ENCODE measurements around the gene MMP12.

Gene MMP12

DNA sequence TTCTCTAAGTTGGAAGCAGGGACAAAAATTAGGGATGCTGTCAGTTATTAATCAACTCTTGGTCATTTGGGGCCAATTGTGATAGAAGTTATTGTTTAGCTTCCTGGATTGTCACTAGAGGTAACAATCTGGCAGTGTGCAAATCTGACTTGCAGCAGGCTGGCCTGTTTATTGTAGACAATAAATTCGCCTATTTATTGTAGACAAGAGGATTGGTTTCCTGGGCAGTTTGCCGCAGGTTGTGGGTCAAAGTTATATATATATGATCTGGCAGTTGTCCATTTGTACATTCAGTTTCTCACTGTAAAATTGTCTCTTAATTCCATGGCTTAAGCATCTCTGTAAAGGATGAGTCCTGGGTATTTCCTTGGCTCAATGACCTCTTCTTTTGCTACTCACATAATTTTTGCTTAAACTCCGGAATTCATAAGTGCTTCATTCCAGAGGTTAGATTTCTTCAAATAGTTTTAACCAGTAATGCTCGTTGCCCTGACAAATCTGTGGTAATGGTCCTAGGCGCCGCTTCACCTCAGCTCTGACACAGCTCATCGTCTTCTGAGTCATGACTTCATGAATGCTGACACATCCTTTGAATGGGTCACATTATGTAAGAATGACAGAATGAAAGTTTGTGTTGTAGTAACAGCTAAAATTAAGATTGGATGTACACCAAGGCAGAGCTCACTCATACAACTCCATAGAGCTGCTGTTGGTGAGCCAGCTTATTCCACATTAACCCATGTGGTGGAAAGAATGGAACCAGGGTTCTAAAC is 23.6 kb downstream of the MMP12 start:
- DNase-seq (ENCODE audit: low spot score), result no peak

DNA sequence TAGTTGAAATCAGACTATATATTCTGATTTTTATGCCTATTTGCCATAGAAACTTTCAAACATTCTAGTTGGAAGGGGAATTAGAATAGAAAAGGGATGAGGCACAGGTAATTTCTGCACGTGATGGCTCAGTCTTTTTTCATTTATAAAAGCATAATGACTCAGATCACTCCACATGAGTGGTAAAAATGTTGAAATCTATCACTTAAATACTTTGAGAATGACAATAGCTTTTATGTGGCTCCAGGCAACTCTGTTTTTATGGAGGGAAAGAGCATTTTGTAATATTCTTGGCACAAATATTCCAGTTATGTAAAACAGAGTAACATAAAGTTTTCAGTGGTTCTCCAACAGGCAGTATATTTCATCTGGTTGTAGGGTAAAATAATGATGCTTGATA is 25.5 kb downstream of the MMP12 start:
- DNase-seq (ENCODE audit: low spot score), result no peak

DNA sequence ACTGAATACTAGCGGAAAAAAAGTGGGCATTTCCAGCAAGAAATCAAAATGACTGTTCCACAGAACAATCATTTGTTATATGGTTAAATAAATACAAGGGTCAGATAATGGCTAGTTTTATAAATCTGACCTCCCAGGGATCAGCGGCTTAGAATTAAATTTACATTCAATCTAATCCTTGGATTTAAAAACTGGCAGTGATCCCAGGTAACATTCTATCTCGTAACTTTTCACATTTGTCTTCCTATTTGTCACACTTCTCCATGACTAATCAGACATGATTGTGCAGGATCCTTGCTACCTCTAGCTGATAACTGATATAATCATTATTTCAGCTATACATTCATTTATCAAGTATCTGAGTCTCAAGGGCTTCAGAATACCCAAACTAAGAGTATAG is 28.5 kb downstream of the MMP12 start:
- no peak for DNase-seq (ENCODE audit: low spot score)

DNA sequence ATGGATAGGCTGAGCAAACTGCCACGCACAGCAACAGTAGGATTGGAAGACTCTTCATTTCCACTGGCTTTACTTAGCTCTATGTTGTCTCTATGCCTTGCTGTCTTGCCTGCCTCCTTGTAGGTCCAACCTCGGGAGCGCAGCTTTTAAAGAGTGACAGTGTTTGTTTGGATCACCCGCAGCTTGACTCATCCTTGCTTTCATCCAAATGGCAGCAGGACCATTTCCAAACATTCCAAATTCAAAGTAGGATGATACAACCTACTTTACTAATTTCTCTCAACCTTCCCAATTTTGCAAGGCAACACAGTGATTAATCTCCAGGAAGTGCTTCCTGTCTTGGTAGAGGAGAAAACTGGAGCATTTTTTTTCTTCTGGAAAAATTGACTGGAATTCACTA is 31.3 kb downstream of the MMP12 start, which contains the start of gene MMP3:
MMP3 (minus strand) TSS at position 121 of the 400 bp plus-strand sequence; CDS start at position 58, 63 bp downstream.
- DNase-seq (ENCODE audit: low spot score), result no peak

DNA sequence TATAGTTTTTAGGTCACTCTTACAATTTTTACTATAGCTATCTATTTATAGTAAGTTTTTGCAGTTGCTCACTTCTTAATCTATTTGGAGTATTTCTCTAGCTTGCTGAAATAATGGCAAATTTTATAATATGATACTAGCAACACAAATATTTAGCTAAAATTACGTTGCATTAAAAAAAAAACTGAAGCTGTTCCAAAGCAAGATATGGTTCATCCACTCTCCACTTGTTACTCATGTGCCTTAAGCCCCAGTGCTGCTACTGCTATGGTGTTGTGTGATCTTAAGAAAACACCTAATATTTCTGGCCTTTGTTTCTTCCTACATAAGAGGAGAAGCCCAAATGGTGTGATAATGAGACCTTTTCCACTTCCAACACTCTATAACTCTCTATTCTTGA is 31.9 kb downstream of the MMP12 start:
- DNase-seq (ENCODE audit: low spot score), result no peak

DNA sequence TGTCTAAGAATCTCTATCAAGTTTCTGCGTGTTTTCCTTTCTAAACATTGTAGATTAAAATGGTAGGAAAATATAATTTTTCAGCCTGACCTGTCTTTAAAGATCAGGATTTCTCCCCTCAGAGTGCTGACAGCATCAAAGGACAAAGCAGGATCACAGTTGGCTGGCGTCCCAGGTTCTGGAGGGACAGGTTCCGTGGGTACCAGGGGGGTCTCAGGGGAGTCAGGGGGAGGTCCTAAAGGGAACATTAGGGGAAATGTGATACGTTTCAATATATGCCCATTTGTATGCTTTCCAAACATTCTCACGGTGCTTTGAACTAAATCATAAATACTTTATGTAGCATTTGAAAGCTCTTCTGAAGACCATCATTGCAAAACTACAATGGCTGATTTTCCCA is 34.8 kb downstream of the MMP12 start:
- DNase-seq (ENCODE audit: low spot score), result no peak

DNA sequence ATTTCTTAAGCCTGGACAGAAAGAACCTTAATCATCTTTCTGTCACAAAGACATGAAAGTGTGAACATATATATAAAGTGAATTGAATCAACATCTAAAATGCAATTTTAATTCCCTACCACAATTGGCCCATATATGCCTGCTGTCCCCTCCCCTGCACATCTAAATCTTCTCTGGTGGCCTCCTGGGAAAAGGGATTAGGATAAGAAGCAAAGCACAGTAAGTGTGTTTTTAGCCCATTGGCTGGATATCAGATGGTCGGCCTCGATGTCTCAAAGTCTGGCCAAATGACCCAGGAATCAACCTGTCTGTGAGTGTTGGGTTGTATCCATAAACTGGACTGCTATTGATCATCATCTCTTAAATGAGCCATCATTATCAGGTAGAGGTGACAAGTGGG is 37.1 kb downstream of the MMP12 start:
- no peak for DNase-seq (ENCODE audit: low spot score)

DNA sequence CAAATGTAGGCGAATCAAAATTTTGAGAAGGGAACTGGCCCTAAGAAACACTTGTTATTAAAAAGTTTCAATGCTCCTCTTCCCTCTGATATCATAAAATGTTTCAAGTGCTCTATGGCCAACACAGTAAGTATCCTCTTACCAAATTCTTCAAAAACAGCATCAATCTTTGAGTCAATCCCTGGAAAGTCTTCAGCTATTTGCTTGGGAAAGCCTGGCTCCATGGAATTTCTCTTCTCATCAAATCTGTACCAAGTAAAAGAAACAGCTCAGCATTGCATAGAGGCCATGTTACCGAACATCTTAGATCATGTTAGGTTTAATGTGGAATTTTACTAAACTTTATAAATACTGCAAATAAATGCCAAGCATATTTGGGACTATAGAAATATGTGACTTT is 37.6 kb downstream of the MMP12 start:
- DNase-seq (ENCODE audit: low spot score), result no peak

DNA sequence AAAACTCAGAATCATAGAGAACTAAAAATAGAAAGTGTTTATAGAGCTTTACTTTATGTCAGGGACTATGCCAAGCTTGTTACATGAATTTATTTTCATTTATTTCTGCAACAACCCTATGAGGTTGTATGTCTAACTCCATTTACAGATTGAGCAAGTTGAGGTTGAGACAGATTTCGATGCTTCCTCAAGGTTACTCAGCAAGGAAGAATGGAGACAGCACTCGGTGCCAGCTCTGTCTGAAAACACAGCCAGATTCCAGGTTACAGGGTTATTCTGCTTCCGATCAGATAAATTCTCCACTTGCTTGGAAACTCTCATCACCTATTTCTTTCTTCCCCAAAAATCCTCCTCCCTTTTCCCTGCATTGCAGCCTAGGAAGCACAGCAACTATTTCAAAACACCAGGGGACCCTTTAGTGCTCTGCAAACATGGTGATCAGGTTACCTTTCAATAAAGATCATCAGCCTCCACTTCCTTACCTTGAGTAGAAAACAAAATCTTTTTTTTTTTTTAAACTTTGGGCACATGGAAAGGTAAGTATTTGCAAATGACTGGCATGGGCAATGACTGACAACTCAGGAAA is 38.4 kb downstream of the MMP12 start:
- DNase-seq (ENCODE audit: low spot score), result no peak

DNA sequence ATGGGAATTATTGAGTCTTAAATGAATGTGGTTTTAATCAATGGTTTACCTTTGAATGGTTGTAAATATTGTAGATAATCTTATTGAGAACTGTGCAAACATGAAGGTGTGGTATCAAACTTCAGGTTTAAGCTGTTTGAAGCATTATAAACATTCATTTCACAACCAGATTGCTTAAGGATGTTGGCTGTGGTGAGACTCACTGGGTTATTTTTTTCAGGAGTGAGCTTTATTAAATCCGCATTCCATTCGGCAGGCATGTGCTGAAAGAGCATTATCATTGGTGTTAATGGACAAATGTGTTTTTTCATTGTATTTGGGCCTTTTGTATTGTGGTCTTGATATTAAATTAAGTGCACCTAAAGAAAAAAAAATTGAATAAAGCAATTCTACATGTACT is 41.1 kb downstream of the MMP12 start:
- no peak for DNase-seq (ENCODE audit: low spot score)

DNA sequence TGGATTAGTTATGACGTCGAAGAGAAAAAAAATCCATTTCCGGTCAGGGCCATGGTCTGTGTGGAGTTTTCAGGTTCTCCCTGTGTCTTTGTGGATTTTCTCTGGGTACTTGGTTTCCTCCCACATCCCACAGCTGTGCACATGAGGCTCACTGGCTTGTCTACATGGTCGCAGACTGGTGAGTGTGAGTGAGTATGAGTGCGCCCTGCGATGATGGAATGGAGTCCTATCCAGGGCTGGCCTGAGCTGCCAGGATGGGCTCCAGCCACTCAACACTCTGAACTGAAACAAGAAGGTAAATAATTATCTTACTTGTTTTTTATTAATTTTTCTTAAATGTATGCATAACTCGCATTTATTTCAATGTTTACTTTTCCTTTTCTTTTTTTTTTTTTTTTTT is 42.2 kb downstream of the MMP12 start:
- DNase-seq (ENCODE audit: low spot score), result no peak

DNA sequence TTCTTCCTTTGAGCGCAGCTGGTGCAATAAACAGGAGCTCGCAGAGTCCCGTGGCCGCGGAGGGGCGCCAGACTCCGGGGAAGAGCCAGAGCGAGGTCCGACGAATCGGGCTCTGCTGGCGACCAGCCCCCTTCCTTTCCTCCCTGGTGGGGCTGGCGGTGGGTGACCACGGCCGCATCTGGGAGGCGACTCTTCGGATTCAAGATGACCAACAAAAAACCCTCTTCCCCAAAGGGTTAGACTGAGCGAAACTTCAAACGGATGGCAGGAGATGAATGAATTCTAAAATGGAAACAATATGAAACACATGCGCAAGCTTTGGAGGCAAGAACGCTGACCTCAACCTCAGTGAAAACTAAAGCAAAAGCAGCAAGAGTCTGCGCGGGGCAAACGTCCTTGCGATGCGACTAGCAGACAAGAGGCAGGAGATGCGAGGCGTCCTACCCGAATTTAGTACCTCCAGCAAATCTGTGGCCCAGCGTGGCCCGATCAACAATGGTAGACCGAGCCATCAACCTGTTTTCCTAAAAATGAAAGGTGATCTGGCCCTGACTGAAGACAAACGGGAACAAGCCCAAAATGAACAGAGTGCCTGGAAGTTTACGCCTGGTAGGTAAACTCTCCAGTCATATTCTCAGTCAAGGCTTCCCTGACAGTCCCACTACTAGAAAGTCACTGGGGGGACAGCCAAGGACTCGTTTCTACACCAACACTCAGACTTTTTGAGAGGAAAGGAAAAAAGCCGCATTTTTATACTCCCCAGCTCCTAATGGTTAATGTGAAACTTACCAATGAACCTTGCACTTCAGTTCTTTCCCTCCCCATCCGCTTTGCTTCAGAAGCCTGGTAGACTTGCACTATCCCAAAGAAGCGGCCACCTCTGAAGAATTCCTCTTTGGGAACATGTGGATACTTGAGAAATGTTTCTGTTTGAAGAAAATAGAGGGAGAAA is 43.0 kb downstream of the MMP12 start:
- no peak for DNase-seq (ENCODE audit: low spot score)

DNA sequence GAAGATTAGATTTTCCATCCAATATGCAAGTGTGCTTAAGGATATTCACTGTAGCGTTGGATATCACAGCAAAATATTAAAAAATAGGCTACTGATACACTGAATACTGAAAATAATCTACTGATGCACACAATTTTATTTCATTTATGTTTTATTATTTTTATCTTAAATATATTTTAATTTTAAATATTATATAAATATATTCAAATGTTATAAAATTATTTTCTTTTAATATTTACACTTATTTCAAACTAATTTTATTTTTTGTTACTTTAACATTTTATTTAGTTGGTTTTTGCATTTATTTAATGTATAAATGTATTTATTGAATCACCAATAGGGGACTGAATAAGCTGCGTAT is 43.7 kb downstream of the MMP12 start:
- DNase-seq (ENCODE audit: low spot score), result no peak

DNA sequence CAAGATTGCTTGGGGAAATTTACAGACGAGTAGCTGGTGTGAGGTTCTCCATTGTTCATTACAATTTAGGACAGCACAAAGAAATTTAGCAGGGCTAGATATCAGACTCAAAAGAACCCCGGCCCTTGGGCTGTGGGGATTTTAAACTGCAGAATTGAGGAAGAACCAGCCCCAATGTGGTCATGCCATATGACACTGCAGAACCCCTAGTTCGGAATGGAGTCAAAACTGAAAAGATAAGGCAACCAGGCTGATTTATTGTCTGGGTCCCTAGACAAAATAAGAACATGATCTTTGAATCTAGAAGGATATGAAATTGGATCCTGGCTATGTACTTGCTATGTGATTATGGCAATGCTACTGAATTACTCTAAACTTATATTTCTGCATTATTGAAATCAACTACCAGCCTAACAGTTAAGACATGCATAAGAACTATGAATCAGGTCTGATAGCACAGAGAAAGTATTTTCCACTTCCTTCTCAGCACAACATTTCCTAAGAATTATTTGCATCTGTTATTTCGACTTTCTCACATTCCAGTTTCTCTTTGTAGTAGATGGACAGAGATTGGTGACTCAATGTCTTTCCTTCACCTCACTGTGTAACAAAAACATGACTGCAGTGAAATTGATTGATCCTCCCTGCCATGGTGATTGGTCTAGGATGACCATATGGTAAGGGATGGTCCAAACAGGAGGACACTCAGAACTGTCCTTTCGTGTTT is 44.6 kb downstream of the MMP12 start:
- no peak for DNase-seq (ENCODE audit: low spot score)

DNA sequence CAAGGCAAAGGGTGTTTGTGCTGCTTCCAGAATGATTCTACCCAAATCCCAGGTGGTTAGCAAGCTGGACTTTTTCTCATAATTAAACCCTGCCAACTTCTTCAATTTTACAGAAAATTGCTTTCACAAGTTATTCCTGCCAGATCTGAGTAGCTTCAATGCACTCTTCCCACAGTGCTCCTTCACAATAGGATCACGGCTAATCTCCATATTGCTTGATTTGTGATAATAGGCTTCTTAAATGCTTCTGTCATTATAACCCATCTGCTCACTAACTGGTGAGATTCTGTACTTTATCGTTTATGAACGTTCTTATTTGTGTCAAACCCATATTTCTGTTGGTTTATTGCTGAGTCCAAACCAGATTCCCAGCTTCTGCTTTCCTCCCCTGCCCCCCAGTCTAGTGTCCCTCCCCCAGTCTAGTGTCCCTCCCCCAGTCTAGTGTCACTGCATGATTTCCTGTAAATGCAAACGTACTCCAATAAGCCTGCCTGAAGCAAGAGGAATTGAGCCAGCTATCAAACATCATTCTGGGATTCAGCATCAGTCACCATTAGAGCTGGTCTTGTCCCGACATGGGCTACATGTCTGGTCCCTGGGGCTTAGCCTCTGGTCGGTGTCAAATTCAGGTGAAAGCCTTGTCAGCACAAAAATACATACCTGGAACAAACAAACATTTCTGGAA is 45.3 kb downstream of the MMP12 start:
- no peak for DNase-seq (ENCODE audit: low spot score)

DNA sequence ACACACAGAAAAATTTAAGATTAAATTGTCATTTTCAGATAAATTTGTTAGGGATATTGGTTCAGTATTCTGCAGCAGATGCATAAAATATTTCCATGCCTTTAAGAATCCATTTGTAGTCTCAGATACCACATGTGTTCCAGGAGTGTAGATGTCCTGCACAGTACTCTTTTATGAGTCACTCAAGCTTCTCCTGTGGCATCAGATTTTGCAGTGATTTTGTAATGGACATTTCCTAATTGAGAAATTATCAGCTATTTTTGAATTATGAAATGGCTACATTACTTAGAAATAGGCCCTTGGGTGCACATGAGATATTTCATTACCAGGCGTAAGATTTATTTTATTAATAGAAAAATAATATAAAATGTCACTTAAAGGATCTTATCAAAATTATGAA is 50.2 kb downstream of the MMP12 start:
- DNase-seq (ENCODE audit: low spot score), result no peak

DNA sequence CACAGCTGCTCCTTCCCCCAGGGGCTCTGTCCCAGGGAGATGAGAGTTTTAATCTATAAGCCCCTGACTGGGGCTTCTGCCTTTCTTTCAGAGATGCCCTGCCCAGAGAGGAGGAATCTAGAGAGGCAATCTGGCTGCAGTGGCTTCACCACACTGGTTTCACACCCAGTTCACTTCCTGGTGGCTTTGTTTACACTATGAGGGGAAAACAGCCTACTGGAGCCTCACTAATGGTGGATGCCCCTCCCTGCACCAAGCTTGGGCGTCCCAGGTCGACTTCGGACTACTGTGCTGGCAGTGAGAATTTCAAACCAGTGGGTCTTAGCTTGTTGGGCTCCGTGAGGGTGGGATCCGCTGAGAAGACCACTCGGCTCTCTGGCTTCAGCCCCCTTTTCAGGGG is 55.3 kb downstream of the MMP12 start:
- no peak for DNase-seq (ENCODE audit: low spot score)

DNA sequence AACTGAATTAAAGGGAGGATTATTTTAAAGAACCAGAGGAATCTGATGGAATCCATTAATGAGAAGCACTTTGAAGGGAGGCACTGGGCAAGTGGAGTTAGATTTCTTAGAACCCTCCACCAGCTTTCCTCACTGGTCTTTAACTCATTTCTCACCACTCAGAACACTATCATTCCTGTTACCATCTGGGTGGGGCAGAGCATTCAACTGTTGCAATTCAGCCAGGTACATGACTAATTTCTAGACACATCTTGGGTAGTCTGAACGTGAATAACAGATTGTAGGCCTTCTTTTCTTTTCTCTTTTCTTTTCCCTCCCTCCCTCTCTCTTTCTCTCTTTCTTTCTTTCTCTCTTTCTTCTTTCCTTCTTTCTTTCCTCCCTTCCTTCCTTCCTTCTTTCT is 61.3 kb downstream of the MMP12 start:
- no peak for DNase-seq (ENCODE audit: low spot score)

All from SW480 (cell line).